ENCODE data around the gene LASP1.

Gene LASP1

DNA sequence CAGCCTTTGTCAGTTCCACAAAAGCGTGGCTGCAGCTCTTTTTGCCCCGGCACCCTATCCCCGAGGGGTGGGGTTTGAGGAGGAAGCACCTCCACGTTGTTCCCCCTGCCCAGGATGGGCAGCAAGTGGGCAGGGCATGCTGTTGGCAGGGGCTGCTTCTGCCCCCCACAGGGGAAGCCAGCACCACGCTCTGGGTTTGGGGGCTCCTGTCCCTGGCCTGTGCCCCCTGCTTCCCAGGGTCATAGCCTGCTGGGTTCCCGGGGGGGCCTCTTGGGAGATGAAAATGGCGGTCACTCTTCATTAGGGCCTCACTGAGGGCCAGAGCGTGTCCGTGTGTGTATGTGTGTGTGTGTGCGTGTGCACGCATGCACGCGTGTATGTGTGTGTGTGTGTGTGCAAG lies 22.8 kb downstream of the LASP1 start:
- CTCF ChIA-PET, result interaction anchor here (1.1 kb wide), 1 partner anchor 22 kb away, joined by 3 read pairs; no protein-coding TSS in a partner anchor
- POLR2A ChIA-PET, result interaction anchor here (1.2 kb wide), 1 partner anchor 8 kb away, joined by 3 read pairs; no protein-coding TSS in a partner anchor

DNA sequence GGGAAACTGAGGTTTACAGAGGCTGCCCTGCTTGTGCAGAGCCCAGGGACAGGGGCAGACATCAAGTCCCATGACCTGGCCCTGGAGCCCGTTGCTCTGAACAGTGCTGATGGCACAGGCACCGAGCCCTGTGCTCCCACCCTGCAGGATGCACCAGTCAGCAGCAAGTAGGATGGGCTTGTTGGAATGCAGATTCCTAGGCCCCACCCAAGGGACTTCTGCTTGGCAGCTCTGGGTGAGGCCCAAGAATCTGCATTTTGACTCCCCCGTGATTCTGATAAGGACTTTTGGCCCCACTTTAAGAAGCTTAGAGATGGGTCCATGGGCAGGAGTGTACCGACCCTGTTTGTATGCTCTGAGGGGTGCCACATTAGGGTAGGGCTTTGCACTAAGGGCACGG lies 23.3 kb downstream of the LASP1 start:
- POLR2A ChIA-PET, result interaction anchor here (0.9 to 1.6 kb wide), 4 partner anchors 8 to 13 kb away, joined by 3 to 6 read pairs (median 4); no protein-coding TSS in a partner anchor

More for the DNA sequence above, 22.8 kb downstream of the LASP1 start:
- TF ChIP-seq, protein P1, sequence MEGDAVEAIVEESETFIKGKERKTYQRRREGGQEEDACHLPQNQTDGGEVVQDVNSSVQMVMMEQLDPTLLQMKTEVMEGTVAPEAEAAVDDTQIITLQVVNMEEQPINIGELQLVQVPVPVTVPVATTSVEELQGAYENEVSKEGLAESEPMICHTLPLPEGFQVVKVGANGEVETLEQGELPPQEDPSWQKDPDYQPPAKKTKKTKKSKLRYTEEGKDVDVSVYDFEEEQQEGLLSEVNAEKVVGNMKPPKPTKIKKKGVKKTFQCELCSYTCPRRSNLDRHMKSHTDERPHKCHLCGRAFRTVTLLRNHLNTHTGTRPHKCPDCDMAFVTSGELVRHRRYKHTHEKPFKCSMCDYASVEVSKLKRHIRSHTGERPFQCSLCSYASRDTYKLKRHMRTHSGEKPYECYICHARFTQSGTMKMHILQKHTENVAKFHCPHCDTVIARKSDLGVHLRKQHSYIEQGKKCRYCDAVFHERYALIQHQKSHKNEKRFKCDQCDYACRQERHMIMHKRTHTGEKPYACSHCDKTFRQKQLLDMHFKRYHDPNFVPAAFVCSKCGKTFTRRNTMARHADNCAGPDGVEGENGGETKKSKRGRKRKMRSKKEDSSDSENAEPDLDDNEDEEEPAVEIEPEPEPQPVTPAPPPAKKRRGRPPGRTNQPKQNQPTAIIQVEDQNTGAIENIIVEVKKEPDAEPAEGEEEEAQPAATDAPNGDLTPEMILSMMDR (IDR thresholded peaks at IDR 0.05; ENCODE audit: insufficient read depth, low read length, missing control alignments), result no peak
- no peak for DNase-seq (ENCODE audit: low read depth, low spot score)
- H3K4me3 ChIP-seq (ENCODE audit: low read depth, low read length), result no peak overlapping the region

DNA sequence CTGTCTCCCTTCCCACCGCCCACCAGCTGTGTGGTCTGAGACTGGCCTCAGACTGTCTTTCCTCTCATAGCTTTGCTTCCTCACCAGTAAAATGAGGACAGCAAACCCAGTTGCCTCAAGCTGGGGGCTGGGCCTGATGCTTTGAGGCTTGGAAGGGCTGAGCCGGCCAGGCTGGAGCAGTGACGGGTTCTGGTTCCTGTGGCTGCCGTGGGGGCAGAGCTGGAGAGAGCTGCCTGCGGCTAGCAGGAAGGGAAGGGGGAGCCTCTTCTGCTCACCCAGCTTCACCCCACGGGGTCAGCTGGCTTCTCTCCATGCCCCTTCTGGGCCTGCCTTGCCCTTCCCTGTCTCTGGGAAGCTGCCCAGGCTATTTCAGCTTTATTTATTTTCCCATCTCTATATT lies 23.7 kb downstream of the LASP1 start:
- no peak for DNase-seq (ENCODE audit: low read depth, low spot score)
- POLR2A ChIA-PET, result interaction anchor here (0.9 to 1.6 kb wide), 5 partner anchors 8 to 45 kb away, joined by 3 to 6 read pairs (median 4); partner anchors contain the start of gene LASP1
- CTCF ChIA-PET, result interaction anchor here (1.1 kb wide), 1 partner anchor 23 kb away, joined by 3 read pairs; no protein-coding TSS in a partner anchor
- TF ChIP-seq, protein P1 (IDR thresholded peaks at IDR 0.05; ENCODE audit: insufficient read depth, low read length, missing control alignments), result no peak
- no peak overlapping the region for H3K4me3 ChIP-seq (ENCODE audit: low read depth, low read length)

More for the DNA sequence above, 23.3 kb downstream of the LASP1 start:
- TF ChIP-seq, protein P1 (IDR thresholded peaks at IDR 0.05; ENCODE audit: insufficient read depth, low read length, missing control alignments), result no peak
- no peak for DNase-seq (ENCODE audit: low read depth, low spot score)
- no peak overlapping the region for H3K4me3 ChIP-seq (ENCODE audit: low read depth, low read length)
- CTCF ChIA-PET, result interaction anchor here (1.1 kb wide), 1 partner anchor 22 kb away, joined by 3 read pairs; no protein-coding TSS in a partner anchor

DNA sequence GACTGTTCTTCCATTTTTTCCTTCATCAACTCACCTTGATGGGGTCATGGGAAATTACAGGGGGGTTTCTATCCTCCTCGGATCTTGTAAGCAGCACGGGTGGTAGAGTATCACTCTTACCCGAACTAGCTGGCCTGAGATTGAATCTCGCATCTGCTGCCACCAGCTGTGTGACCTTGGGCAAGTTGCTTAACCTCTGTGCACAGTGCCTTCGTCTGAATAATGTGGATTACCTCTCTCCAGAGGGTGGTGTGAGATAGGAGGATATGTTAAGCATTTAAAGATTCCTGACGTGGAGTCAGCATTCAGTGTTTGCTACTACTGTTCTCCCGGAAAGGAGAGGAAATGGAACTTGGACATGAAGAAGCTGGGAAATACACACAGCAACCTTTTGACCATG lies 24.4 kb downstream of the LASP1 start:
- ChIA-PET POLR2A (interaction anchor here (0.9 to 1.6 kb wide), 5 partner anchors 9 to 46 kb away, joined by 3 to 6 read pairs (median 4); partner anchors contain the start of gene LASP1), CTCF (no interaction called here)
- TF ChIP-seq, protein P1 (IDR thresholded peaks at IDR 0.05; ENCODE audit: insufficient read depth, low read length, missing control alignments), result no peak
- no peak overlapping the region for H3K4me3 ChIP-seq (ENCODE audit: low read depth, low read length)
- no peak for DNase-seq (ENCODE audit: low read depth, low spot score)

DNA sequence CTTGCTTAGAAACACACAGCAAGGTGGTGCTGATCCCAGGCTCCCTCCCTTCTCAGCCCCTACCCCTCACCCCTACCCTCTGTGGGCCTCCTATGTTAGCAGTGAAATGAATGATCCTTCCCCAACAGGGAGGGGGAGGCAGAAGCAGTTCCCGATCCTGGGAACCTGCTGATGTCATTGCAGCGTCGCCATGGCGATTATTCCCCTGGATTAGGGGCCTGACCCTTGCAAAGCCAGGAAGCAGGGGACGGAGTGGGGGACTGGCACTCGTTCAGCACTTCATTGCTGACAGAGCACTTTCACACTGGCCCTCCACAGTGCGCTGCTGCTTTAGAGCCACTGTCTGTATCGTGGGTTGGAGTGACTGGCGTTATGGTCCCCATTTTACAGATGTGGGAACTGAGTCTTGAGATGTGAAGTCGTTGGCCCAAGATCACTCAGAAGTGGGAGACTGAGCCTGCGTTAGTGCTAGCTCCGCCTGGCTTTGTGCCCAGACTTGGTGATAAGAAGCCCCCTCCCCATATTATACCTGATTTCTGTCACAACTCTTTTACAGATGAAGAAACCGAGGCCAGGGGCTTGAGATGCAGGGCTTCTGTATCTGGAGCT lies 26.6 kb downstream of the LASP1 start:
- no peak overlapping the region for H3K4me3 ChIP-seq (ENCODE audit: low read depth, low read length)
- ChIA-PET CTCF (interaction anchor here (1.2 to 1.5 kb wide), 2 partner anchors 14 to 27 kb away, joined by 3 to 5 read pairs; partner anchors contain the start of gene LASP1), POLR2A (interaction anchor here (0.9 to 1.3 kb wide), 2 partner anchors 11 to 27 kb away, joined by 3 read pairs; partner anchors contain the start of gene LASP1)
- TF ChIP-seq, protein P1 (IDR thresholded peaks at IDR 0.05; ENCODE audit: insufficient read depth, low read length, missing control alignments), result no peak
- DNase-seq (ENCODE audit: low read depth, low spot score), result no peak

DNA sequence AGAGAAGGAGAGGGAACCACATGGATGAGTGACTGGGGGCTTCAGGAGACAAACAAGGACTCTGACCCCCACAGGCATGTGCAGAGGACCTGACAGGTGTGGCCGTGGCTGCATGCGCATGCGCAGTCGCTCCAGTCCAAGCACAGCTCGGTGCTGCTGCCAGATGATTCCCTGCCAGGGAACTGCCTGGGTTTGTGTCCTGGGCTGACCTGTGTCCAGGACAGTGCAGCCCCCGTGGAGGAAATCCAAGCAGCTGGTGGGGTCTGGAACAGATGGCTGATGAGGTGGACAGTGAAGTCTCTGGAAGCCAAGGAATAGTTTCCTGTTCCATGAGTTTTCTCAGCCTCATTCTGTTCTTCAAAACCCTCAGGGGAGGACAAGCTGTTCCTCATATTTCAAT lies 27.3 kb downstream of the LASP1 start:
- TF ChIP-seq, protein P1 (IDR thresholded peaks at IDR 0.05; ENCODE audit: insufficient read depth, low read length, missing control alignments), result no peak
- H3K4me3 ChIP-seq (ENCODE audit: low read depth, low read length), result no peak overlapping the region
- POLR2A ChIA-PET, result interaction anchor here (0.9 to 1.3 kb wide), 2 partner anchors 10 to 27 kb away, joined by 3 read pairs; partner anchors contain the start of gene LASP1
- DNase-seq (ENCODE audit: low read depth, low spot score), result no peak
- CTCF ChIA-PET, result interaction anchor here (1.2 to 1.5 kb wide), 2 partner anchors 15 to 28 kb away, joined by 3 to 5 read pairs; partner anchors contain the start of gene LASP1
